Epithelial cell of prostate (primary cell): Measurements from ENCODE around the gene LRRK2.

Source experiments
- DNase-seq: peaks from one replicate; pipeline ENCODE4 v3.0.0-alpha.2; 2011; ENCODE audit warnings: low read depth, low spot score
- H3K27ac ChIP-seq: fragments of 450-650 bp; 2 replicates; pipeline ENCODE4 v1.5.1; 2017; ENCODE audit warnings: mild to moderate bottlenecking

Gene LRRK2

GRCh38 chr12:40224439-40225291 lies at the start of gene LRRK2:
TSS of gene LRRK2 (plus strand) at chr12:40224997. CDS start at chr12:40225132, 135 bp downstream.
- no peak for DNase-seq
- H3K27ac ChIP-seq = no peak within 1 kb of the TSS

- no peak for DNase-seq
- no peak overlapping the region for H3K27ac ChIP-seq
Observed at GRCh38 chr12:40175045-40175444, 49.8 kb upstream of the LRRK2 start.

DNA sequence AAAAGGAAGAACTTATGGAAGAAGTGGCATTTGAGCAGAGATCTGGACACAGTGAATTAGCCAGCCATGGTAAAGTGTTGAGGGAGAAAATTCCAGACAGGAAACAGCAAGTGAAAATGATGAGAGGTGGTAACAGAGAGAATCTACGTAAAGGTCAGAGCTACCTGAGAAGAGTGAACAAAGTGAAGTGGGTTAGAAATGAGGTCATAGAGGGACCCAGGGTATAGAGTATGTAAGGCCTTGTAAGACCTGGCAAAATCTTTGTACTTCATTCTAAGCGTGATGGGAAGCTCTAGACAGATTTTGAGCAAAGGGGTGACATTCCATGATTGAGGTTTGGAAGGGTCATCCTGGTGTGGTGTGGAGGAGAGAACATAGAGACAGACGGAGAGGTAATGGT lies 49.3 kb upstream of the LRRK2 start:
- no peak overlapping the region for H3K27ac ChIP-seq
- DNase-seq = no peak

GRCh38 chr12:40178701-40179100 lies 46.1 kb upstream of the LRRK2 start:
- no peak for DNase-seq
- H3K27ac ChIP-seq = no peak overlapping the region

- DNase-seq = no peak
- no peak overlapping the region for H3K27ac ChIP-seq
Observed at GRCh38 chr12:40181490-40181889, 43.3 kb upstream of the LRRK2 start.

GRCh38 chr12:40183715-40184114 lies 41.1 kb upstream of the LRRK2 start:
- no peak overlapping the region for H3K27ac ChIP-seq
- DNase-seq = no peak

DNA sequence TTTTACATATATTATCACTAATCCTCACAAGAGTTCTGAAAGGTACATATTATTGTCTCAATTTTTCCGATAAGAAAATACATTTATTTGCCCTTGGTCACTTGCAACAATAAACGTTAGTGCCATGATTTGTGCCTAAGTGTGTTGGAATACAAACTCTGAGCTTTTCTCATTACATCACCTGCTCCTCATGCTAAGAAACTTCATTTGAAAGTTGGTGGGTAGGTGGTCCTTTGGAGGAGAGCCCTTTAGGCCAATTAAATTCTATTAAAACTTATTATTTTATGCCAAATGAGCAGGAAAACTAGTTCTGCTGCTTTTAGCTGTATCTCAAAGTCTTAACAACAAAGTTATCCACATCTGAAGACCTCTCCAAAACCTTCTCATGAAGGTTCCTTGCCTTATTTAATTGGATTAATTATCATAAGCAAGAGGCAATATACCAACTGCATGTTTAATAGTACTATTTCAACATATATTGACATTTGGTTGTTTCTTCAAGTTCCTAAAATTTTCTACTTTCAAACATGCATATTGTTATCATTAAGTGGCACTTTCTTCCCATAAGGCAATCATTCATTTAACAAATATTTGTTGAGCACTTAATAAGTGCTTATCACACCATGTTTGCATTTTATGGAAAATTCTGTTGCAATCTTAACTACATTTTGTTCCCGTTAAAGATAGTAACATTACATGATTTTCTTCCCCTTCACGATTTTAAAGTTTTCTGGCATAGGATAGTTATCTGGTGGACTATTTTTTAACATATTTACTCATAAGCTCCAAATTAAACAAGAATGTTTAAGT lies 40.1 kb upstream of the LRRK2 start:
- no peak for DNase-seq
- H3K27ac ChIP-seq = no peak overlapping the region

DNA sequence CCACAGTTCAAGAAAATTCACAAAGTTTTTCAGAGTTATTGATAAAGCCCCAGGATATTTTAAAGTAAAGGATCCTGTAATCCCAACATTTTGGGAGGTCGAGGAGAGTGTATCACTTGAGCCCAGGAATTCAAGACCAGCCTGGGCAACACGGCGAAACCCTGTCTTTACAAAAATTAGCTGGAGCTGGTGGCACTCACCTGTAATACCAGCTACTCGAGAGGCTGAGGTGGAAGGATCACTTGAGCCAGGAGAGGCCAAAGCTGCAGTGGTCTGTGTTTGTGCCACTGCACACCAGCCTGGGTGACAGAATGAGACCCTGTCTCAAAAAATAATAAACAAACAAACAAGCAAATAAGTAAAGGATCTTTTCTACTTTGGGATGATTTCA lies 39.5 kb upstream of the LRRK2 start:
- DNase-seq = no peak
- no peak overlapping the region for H3K27ac ChIP-seq

- no peak for DNase-seq
- no peak overlapping the region for H3K27ac ChIP-seq
Observed at GRCh38 chr12:40188558-40189320, 36.1 kb upstream of the LRRK2 start.

- DNase-seq = no peak
- H3K27ac ChIP-seq = no peak overlapping the region
Observed at GRCh38 chr12:40192704-40193255, 32.0 kb upstream of the LRRK2 start.

DNA sequence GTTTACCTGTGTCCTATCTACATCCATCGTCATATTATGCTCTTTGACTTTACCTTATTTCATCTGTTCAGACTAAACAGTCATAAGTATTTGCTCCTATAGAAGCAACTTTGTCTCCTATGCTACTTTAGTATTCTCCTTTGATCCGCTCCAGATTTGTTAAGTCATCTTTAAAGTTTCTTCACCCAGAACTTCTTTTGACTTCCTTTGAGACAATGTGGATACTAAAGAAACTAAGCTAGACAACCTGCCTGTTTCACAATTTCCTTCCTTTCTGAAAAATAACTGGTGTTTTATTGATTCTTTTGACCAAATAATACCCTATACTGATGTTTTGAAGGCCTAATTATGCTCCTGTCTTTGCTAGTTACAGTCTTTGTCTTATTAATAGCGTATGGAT lies 30.0 kb upstream of the LRRK2 start:
- no peak for DNase-seq
- no peak overlapping the region for H3K27ac ChIP-seq

DNA sequence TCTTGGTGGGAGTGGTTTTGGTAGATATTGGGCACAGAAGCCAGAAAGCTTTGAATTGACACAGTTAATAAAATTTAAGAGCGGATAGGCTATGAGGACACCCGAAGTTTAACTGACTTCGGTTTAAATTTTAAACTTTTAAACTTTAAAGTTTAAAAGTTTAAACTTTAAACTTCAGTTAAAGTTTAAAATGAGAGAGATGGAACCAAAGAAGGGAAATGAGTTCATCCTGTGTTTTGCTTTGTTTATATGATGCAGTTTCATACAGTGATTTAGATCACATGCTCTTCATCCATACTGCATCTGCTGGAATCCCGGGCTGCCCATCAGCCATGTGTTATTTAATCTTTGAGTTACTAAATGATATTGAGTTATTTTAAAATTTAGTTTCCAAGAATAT lies 27.2 kb upstream of the LRRK2 start:
- no peak for DNase-seq

DNA sequence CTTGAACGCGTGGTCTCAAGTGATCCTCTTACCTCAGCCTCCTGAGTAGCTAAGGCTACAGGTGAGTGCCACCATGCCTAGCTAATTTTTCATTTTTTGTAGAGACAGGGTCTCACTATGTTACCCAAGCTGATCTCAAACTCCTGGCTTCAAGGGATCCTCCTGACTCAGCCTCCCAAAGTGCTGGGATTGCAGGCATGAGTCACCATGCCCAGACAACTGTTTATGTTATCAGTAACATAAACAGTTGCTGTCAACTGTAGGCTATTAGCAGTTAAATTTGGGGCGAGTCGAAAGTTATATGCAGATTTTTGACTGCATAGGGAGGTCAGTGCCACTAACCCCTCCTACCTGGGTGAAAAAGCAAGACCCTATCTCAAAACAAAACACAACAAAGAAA lies 26.2 kb upstream of the LRRK2 start:
- DNase-seq = no peak
- no peak overlapping the region for H3K27ac ChIP-seq

More for the DNA sequence above, 27.2 kb upstream of the LRRK2 start:
- H3K27ac ChIP-seq = no peak overlapping the region

DNA sequence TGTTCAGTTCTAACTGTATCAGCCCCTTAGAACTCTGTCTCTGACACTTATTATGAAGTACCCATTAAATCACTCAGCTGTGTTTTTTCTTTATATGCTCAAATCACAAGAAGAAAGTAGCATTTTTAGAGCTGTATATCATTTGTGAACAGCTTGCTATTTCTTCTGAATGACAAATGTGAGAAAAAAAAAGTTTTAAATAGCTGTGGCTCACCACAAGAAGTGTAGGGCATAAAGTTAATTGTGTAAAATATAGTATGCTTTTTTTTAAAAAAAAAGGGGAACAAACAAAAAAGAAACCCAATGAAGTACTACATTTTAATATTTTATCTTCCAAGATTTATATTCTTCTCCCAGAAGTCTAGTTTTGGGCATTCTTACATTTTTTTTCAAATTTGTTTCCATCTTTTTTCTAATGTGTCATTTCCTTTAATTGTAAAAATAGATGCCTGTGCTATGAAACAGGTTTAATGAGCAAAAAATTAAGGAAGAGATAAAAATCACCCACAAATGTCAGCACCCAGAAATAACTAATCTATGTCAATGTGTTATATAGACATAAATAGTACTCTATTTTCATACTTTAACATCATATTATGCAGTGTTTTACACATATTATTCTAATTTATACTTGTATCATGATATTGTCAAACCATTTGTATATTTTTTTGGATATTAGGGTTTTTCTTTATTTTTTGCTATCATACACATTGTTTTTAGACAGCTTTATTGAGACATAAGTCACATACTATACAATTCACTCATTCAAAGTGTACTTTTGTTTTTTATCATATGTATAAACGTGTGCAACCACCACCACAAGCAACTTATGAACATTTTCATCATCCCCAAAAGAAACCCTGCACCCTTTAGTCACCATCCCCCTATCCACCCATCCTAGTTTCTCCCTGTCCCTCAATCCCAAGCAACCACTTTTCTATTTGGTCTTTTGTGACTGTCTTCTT lies 22.4 kb upstream of the LRRK2 start:
- no peak for DNase-seq
- H3K27ac ChIP-seq = no peak overlapping the region

- DNase-seq = no peak
Observed at GRCh38 chr12:40203060-40203430, 21.8 kb upstream of the LRRK2 start.

DNA sequence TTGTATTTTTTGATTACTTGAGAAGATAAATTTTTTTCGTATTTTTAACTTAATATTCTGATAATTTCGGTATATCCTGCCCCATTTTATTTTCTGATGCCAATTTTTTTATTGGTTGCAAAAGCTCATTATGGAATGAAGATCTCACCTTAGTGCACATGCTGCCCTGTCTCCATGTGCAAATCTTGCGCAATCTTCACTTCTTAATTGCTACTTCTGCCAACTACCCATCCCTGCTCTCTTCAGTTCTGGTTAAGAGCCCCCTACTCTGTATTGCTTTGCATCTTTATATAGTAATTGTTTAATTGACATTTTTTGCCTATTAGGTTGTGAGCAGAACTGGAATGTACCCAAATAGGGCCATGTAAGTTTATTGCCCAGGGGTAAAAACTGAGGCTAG lies 20.5 kb upstream of the LRRK2 start:
- no peak for DNase-seq
- H3K27ac ChIP-seq = no peak overlapping the region

More at GRCh38 chr12:40203060-40203430, 21.8 kb upstream of the LRRK2 start:
- no peak overlapping the region for H3K27ac ChIP-seq

DNA sequence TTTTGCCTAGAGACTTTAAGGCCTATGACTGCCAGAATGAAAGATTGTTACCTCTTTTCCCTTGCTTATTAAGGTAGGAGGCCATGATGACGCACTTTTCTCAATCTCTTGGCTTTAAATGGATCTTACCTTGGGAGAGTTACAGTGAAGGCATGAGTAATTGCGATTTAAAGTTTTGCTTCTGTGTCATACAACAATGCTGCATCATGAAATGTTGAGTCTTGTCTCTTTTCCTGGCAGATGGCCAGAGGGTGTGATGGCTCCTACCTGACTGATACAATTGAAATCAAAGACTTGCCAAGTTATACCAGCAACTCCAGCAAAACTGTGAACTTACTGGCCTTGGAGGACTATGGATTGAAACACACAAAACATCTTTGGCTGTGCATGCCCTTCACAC lies 17.2 kb upstream of the LRRK2 start:
- peak; percentile 74 for DNase-seq
- H3K27ac ChIP-seq = peak overlapping the region; percentile 40

DNA sequence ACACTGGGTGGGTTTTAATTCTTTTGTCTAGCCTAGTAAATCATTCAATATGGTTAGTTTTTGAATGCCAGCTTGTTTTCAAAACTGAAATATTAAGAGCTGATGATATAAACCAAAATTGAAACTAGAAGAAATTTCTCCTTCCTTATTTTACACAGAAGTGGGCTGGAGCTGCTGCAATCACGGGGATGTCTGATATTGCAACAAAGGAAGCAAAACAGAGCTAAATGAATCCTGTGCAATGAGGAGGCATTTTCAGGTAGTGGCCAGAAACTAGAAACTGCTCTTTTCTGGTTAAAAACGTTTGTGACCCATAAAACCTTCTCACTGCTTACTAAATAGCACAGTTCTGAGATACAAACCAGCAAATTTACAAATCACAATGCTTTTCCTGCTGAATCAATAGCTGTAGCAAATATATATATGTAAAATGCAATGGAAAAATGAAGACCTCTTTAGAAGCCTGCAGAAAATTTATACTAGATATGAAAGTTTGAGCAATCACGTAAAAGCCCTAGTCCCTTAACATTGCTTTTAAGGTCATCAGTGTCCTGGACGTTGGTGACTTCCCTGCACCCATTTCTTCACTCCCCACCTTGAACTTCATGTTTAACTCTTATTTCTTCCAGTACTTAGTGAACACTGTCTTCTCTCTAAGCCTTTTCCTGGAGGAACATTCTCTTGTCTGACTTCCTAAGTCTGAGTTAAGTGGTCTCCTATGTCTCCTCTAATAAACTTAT lies 15.9 kb upstream of the LRRK2 start:
- H3K27ac ChIP-seq = no peak overlapping the region
- no peak for DNase-seq

DNA sequence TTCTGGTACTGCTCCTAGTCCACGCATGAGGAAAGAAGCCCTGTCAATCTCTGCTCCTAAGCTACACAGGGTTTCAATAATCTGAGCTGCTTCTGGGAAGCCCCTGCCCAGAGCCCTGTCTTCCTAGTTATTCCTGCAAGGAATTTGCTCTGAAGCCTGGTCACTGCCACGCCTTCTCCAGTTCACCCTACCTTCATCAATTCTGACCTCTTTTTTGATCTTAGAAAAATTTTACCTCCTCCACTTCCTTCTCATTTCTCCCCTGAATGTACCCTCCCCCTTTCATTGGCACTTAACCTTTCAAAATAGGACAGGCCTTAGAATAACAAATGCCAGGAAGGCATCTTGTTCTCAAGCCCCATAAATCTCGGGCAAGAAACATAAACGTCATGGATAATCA lies 14.9 kb upstream of the LRRK2 start:
- DNase-seq = no peak
- H3K27ac ChIP-seq = no peak overlapping the region
